Measurements from ENCODE around the gene ARHGAP30.

GRCh38 chr1:161039546-161039945 is 30.1 kb downstream of the ARHGAP30 start:
- TF ChIP-seq, protein P1, sequence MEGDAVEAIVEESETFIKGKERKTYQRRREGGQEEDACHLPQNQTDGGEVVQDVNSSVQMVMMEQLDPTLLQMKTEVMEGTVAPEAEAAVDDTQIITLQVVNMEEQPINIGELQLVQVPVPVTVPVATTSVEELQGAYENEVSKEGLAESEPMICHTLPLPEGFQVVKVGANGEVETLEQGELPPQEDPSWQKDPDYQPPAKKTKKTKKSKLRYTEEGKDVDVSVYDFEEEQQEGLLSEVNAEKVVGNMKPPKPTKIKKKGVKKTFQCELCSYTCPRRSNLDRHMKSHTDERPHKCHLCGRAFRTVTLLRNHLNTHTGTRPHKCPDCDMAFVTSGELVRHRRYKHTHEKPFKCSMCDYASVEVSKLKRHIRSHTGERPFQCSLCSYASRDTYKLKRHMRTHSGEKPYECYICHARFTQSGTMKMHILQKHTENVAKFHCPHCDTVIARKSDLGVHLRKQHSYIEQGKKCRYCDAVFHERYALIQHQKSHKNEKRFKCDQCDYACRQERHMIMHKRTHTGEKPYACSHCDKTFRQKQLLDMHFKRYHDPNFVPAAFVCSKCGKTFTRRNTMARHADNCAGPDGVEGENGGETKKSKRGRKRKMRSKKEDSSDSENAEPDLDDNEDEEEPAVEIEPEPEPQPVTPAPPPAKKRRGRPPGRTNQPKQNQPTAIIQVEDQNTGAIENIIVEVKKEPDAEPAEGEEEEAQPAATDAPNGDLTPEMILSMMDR (IDR thresholded peaks at IDR 0.05), result no peak
- TF ChIP-seq POLR2A (IDR thresholded peaks at IDR 0.05), result no peak
